Nephron (organoid): ENCODE results near the gene IL25.
A peak's percentile ranks its signal among the peaks of the same experiment; 100 is the strongest.

Experiments
- H3K27ac Mint-ChIP-seq, 3 experiments: 2 replicates each; pipeline ENCODE4 v1.8.0; 2020; ENCODE audit warnings: mixed read lengths in 3 of 3, mild to moderate bottlenecking in 2 of 3, moderate library complexity in 1 of 3
- H3K27me3 Mint-ChIP-seq: 2 replicates; pipeline ENCODE4 v1.8.0; 2021; ENCODE audit warnings: low read depth, mild to moderate bottlenecking, moderate library complexity, mixed read lengths
- H3K36me3 Mint-ChIP-seq: 2 replicates; pipeline ENCODE4 v1.8.0; 2020; ENCODE audit warnings: low read depth, mixed read lengths
- H3K4me1 Mint-ChIP-seq: 2 replicates; pipeline ENCODE4 v1.8.0; 2020; ENCODE audit warnings: mixed read lengths
- H3K4me3 Mint-ChIP-seq, 3 experiments: 2 replicates each; pipeline ENCODE4 v1.8.0; 2020; ENCODE audit warnings: mild to moderate bottlenecking in 3 of 3, mixed read lengths in 3 of 3, moderate library complexity in 2 of 3
- H3K9me3 Mint-ChIP-seq: 2 replicates; pipeline ENCODE4 v1.8.0; 2020; ENCODE audit warnings: mixed read lengths
- CTCF ChIP-seq, 3 experiments: fragments of 200-600 bp; sonication (generic); IDR thresholded peaks; one replicate each; pipeline ENCODE4 v1.5.0; 2021; ENCODE audit warnings: antibody characterized with exemption in 3 of 3; ENCODE audit not compliant: unreplicated experiment in 3 of 3

IL25 gene

GRCh38 chr14:23405516-23406025 is 33.0 kb downstream of the IL25 start:
- Mint-ChIP-seq H3K36me3 (no peaks in the 10 kb centered on the region), H3K27me3 (peaks cover 15% of the 10 kb centered on the region), H3K4me3 (peak overlapping the region in 1 of 3 experiments; percentile 34), H3K27ac (no peak overlapping the region), H3K9me3 (no peaks in the 10 kb centered on the region), H3K4me1 (no peaks in the 10 kb centered on the region)
- no peak for TF ChIP-seq CTCF (IDR thresholded peaks at IDR 0.05; ENCODE audit: unreplicated experiment in 3 of 3)

- Mint-ChIP-seq H3K9me3 (no peaks in the 10 kb centered on the region), H3K27me3 (peaks cover 15% of the 10 kb centered on the region), H3K4me3 (no peak overlapping the region), H3K4me1 (no peaks in the 10 kb centered on the region), H3K27ac (no peak overlapping the region), H3K36me3 (no peaks in the 10 kb centered on the region)
- TF ChIP-seq CTCF (IDR thresholded peaks at IDR 0.05; ENCODE audit: unreplicated experiment in 3 of 3), result no peak
Measured at GRCh38 chr14:23406244-23406643, 33.6 kb downstream of the IL25 start.

GRCh38 chr14:23406725-23407355 is 34.2 kb downstream of the IL25 start:
- Mint-ChIP-seq H3K4me1 (no peaks in the 10 kb centered on the region), H3K9me3 (no peaks in the 10 kb centered on the region), H3K4me3 (no peak overlapping the region), H3K27me3 (peaks cover 12% of the 10 kb centered on the region), H3K36me3 (no peaks in the 10 kb centered on the region), H3K27ac (no peak overlapping the region)
- TF ChIP-seq CTCF (IDR thresholded peaks at IDR 0.05; ENCODE audit: unreplicated experiment in 3 of 3), result no peak

DNA sequence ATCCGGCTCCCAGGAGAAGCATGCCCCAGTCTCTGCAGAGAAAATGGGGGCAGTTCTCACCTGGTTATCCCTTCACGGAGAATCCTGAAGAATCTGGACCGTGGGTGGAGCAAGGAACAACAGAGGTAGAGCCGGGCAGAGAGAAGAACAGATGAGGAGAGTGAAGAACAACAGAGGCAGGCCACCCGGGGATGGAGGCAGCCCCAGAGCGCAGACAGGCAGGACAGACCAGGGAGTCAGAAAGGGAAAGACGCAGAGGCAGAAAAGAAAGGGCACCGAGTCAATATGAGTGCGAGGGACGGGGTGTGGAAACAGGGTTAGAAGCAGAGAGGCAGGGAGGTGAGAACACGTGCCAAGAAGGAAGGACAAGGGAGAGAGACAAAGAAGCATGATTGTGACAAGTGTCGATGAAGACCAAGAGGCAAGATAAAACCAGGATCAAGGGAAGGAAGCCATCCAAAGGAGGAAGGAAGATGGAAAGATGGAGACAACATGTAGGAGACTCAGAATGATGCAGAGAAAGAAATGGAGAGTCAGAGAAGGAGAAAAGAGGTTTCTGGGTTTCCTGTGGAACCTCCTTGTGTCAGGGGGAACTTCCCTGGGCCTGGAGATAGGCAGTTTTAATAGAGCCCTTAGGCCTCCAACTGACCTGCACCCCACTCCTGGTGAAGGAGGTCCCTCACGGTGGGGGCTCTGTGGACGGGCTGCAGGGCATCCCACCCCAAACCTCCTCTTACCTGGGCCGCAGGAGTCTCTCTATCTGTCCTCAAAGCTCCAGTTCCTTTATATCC is 35.1 kb downstream of the IL25 start, which contains the start of gene MYH6:
TSS of gene MYH6 (minus strand) at position 758 of the 791 bp plus-strand sequence. CDS start 1,050 bp downstream, outside the sequence.
- Mint-ChIP-seq H3K36me3 (no peaks in the 10 kb centered on the region), H3K4me1 (no peaks in the 10 kb centered on the region), H3K27ac (no peak within 1 kb of the TSS), H3K9me3 (no peaks in the 10 kb centered on the region), H3K4me3 (no peak within 1 kb of the TSS), H3K27me3 (peaks cover 12% of the 10 kb centered on the region)
- no peak for TF ChIP-seq CTCF (IDR thresholded peaks at IDR 0.05; ENCODE audit: unreplicated experiment in 3 of 3)

DNA sequence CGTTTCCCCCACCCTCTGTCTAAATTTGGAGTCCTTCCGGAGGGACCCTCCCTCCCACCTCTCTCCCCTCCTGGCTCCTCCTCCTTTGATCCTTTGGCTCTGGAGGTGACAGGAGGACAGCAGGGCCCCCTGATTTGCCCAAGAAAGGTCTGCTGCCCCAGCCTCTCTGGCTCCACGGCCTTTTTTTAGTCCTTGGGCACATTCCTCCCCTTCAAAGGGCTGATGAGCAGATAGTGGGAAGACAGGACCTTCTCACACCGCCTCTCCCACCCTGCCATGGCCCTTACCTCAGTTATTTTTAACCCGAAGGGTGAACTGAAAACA is 35.7 kb downstream of the IL25 start:
- Mint-ChIP-seq H3K4me1 (no peaks in the 10 kb centered on the region), H3K36me3 (no peaks in the 10 kb centered on the region), H3K9me3 (no peaks in the 10 kb centered on the region), H3K27ac (no peak overlapping the region), H3K4me3 (no peak overlapping the region), H3K27me3 (peaks cover 6% of the 10 kb centered on the region)
- TF ChIP-seq CTCF (IDR thresholded peaks at IDR 0.05; ENCODE audit: unreplicated experiment in 3 of 3), result no peak
